Prostate gland (tissue), 2 donors: ENCODE measurements around the gene POLR1E.

Source experiments
- CTCF ChIP-seq, 4 experiments: fragments of 200-600 bp in 2 of 4; fragments of 450-650 bp in 2 of 4; sonication (generic) in 2 of 4; IDR thresholded peaks; 1 replicate in 3 of 4; 2 replicates in 1 of 4; pipeline ENCODE4 v1.5.1; 2016 to 2019; ENCODE audit warnings: antibody characterized with exemption in 4 of 4, mild to moderate bottlenecking in 2 of 4, moderate library complexity in 2 of 4
- POLR2A ChIP-seq: fragments of 450-650 bp; IDR thresholded peaks from one replicate; pipeline ENCODE4 v1.6.1; 2016; ENCODE audit warnings: antibody characterized with exemption, mild to moderate bottlenecking

GRCh38 chr9:37455884-37456647 lies 29.7 kb upstream of the POLR1E start:
- no peak for TF ChIP-seq CTCF (IDR thresholded peaks at IDR 0.05)
- no peak for TF ChIP-seq POLR2A
